Uterus (tissue), 4 donors: ENCODE results near the gene PLD2. TPM values are rescaled to one million over a fixed set of nuclear protein-coding genes. Genes with fewer than 3 reads are reported as not detected.

Source experiments
- DNase-seq, 2 donors: peaks; one replicate each; pipeline ENCODE4 v3.0.0-alpha.2; 2019 to 2020
- H3K27ac ChIP-seq, 2 donors: fragments of 200-600 bp; sonication (generic); 1 replicate in 1 of 2; 2 replicates in 1 of 2; pipeline ENCODE4 v1.5.1; 2016 to 2018
- H3K27me3 ChIP-seq, 2 donors: fragments of 200-600 bp; sonication (generic); one replicate each; pipeline ENCODE4 v1.5.1; 2018 to 2019; ENCODE audit warnings: control low read depth in 1 of 2
- H3K36me3 ChIP-seq, 2 donors: fragments of 200-600 bp; sonication (generic); one replicate each; pipeline ENCODE4 v1.5.1; 2019; ENCODE audit warnings: control low read depth in 1 of 2
- H3K4me1 ChIP-seq, 2 donors: fragments of 200-600 bp; sonication (generic); one replicate each; pipeline ENCODE4 v1.5.1; 2018 to 2019; ENCODE audit warnings: control low read depth in 1 of 2
- H3K4me3 ChIP-seq, 2 donors: fragments of 200-600 bp; sonication (generic); 1 replicate in 1 of 2; 2 replicates in 1 of 2; pipeline ENCODE4 v1.5.1; 2018 to 2019; ENCODE audit warnings: mild to moderate bottlenecking in 1 of 2
- H3K9me3 ChIP-seq, 2 donors: fragments of 200-600 bp; sonication (generic); one replicate each; pipeline ENCODE4 v1.5.1; 2019; ENCODE audit warnings: control low read depth in 1 of 2
- CTCF ChIP-seq, 4 experiments: fragments of 200-600 bp in 2 of 4; fragments of 450-650 bp in 2 of 4; sonication (generic) in 2 of 4; IDR thresholded peaks; one replicate each; pipeline ENCODE4 v1.5.1; 2016 to 2019; ENCODE audit warnings: antibody characterized with exemption in 4 of 4, mild to moderate bottlenecking in 2 of 4, moderate library complexity in 1 of 4
- POLR2A ChIP-seq, 2 donors: fragments of 450-650 bp; IDR thresholded peaks; one replicate each; pipeline ENCODE4 v1.6.1; 2016; ENCODE audit warnings: antibody characterized with exemption in 2 of 2, mild to moderate bottlenecking in 1 of 2, moderate library complexity in 1 of 2
- intact Hi-C: fragments of 100-400 bp; cut with DNase I; formaldehyde crosslinking; loops from one replicate; pipeline ENCODE4 v1.15.1; 2023; ENCODE audit warnings: low total_unique reads
- total RNA-seq, 4 donors: library from RNA; depleted of rRNA in 3 of 4; stranded (reverse); fragments of >200 nt in 3 of 4; gene quantifications; one replicate each; pipeline versions ENCODE4 v1.1.0 to v1.2.4, GENCODE V29; 2014 to 2023
- donor health status: DM: yes; HTN: yes; CAD: no.

PLD2 gene
- total RNA-seq, 4 donors from 2014 or later = 10.0 to 54.3 (median 25.1) TPM

- DNase-seq = no peak
- Histone ChIP-seq H3K4me3 (no peak overlapping the region), H3K27me3 (no peaks in the 10 kb centered on the region), H3K36me3 (no peaks in the 10 kb centered on the region), H3K4me1 (no peaks in the 10 kb centered on the region), H3K27ac (no peak overlapping the region), H3K9me3 (no peaks in the 10 kb centered on the region)
- intact Hi-C loops = no loop called here
- TF ChIP-seq POLR2A (IDR thresholded peaks at IDR 0.05) (no peak), CTCF (IDR thresholded peaks at IDR 0.05) (no peak)
These were observed 38.7 kb upstream of the PLD2 start for GRCh38 chr17:4768298-4768697.

GRCh38 chr17:4769628-4770027, 37.3 kb upstream of the PLD2 start:
- intact Hi-C loops = no loop called here
- Histone ChIP-seq H3K9me3 (no peaks in the 10 kb centered on the region), H3K27me3 (no peaks in the 10 kb centered on the region), H3K36me3 (no peaks in the 10 kb centered on the region), H3K4me3 (no peak overlapping the region), H3K27ac (no peak overlapping the region), H3K4me1 (no peaks in the 10 kb centered on the region)
- TF ChIP-seq CTCF (IDR thresholded peaks at IDR 0.05) (no peak), POLR2A (IDR thresholded peaks at IDR 0.05) (no peak)
- DNase-seq = no peak

- Histone ChIP-seq H3K36me3 (no peaks in the 10 kb centered on the region), H3K9me3 (no peaks in the 10 kb centered on the region), H3K27ac (no peak within 1 kb of the TSS), H3K4me1 (no peaks in the 10 kb centered on the region), H3K27me3 (no peaks in the 10 kb centered on the region), H3K4me3 (no peak within 1 kb of the TSS)
- no peak for TF ChIP-seq POLR2A (IDR thresholded peaks at IDR 0.05)
- TF ChIP-seq CTCF (IDR thresholded peaks at IDR 0.05) = no peak
- no peak for DNase-seq
- intact Hi-C loops = no loop called here
These were observed 35.3 kb upstream of the PLD2 start, which contains the start of gene TM4SF5 for GRCh38 chr17:4771519-4772234. TSS of gene TM4SF5 (plus strand) at chr17:4771886. CDS start at chr17:4771923, 37 bp downstream.

- H3K27me3 ChIP-seq = no peaks in the 10 kb centered on the region
- TF ChIP-seq CTCF (IDR thresholded peaks at IDR 0.05) (no peak), POLR2A (IDR thresholded peaks at IDR 0.05) (no peak)
- no peak overlapping the region for H3K4me3 ChIP-seq
- no peaks in the 10 kb centered on the region for H3K9me3 ChIP-seq
- H3K27ac ChIP-seq = no peak overlapping the region
- H3K4me1 ChIP-seq = no peaks in the 10 kb centered on the region
- intact Hi-C loops = no loop called here
- no peaks in the 10 kb centered on the region for H3K36me3 ChIP-seq
- DNase-seq = no peak
These were observed 34.7 kb upstream of the PLD2 start for GRCh38 chr17:4772235-4772613.

GRCh38 chr17:4777969-4778760, 28.8 kb upstream of the PLD2 start:
- Histone ChIP-seq H3K4me3 (no peak overlapping the region), H3K27ac (no peak overlapping the region), H3K9me3 (no peaks in the 10 kb centered on the region), H3K27me3 (peaks cover 3 to 9% of the 10 kb centered on the region in 2 donors), H3K36me3 (no peaks in the 10 kb centered on the region), H3K4me1 (no peaks in the 10 kb centered on the region)
- TF ChIP-seq POLR2A (IDR thresholded peaks at IDR 0.05) = no peak
- intact Hi-C loops = no loop called here
- DNase-seq = no peak
